NCI-H1436 treated with DMSO at 0.1 percent for 48 hours (cell line): ENCODE measurements around the gene AIFM2.
"Not testable (repeated sequence)": the region's sequence is repeated elsewhere in the genome, so short reads cannot be mapped to it uniquely, and the experiment has no call there.

ENCODE experiments used
- DNase-seq: peaks from one replicate; lab custom pipeline; 2025; lab: John Stamatoyannopoulos, UW

The AIFM2 gene

GRCh38 chr10:70090951-70091350 is 41.7 kb downstream of the AIFM2 start:
- no peak for DNase-seq

- no peak for DNase-seq
Observed at GRCh38 chr10:70090013-70090412, 42.6 kb downstream of the AIFM2 start.

- DNase-seq: no peak
Observed at GRCh38 chr10:70088308-70088698, 44.3 kb downstream of the AIFM2 start.

- DNase-seq: no peak
Observed at GRCh38 chr10:70087616-70088307, 44.9 kb downstream of the AIFM2 start.

- no peak for DNase-seq
Observed at GRCh38 chr10:70085975-70086613, 46.5 kb downstream of the AIFM2 start.

GRCh38 chr10:70084189-70084588 is 48.4 kb downstream of the AIFM2 start:
- no peak for DNase-seq

GRCh38 chr10:70080789-70081188 is 51.8 kb downstream of the AIFM2 start:
- not testable (repeated sequence) for DNase-seq

- DNase-seq: no peak
Observed at GRCh38 chr10:70078937-70079336, 53.7 kb downstream of the AIFM2 start.

- no peak for DNase-seq
Observed at GRCh38 chr10:70078329-70078728, 54.3 kb downstream of the AIFM2 start.

GRCh38 chr10:70074971-70075370 is 57.7 kb downstream of the AIFM2 start:
- DNase-seq: no peak

- DNase-seq: no peak
Observed at GRCh38 chr10:70074165-70074564, 58.5 kb downstream of the AIFM2 start.

GRCh38 chr10:70070834-70071233 is 61.8 kb downstream of the AIFM2 start:
- DNase-seq: no peak

GRCh38 chr10:70069346-70069745 is 63.3 kb downstream of the AIFM2 start:
- DNase-seq: no peak

- no peak for DNase-seq
Observed at GRCh38 chr10:70068925-70069324, 63.7 kb downstream of the AIFM2 start.

- no peak for DNase-seq
Observed at GRCh38 chr10:70067586-70067985, 65.0 kb downstream of the AIFM2 start.

- DNase-seq: no peak
Observed at GRCh38 chr10:70066190-70066589, 66.4 kb downstream of the AIFM2 start.

GRCh38 chr10:70064486-70064885 is 68.1 kb downstream of the AIFM2 start:
- DNase-seq: no peak

GRCh38 chr10:70063418-70064098 is 69.1 kb downstream of the AIFM2 start:
- no peak for DNase-seq
